ENCODE measurements around the gene CCL5. TPM values are rescaled to one million over a fixed set of nuclear protein-coding genes. Genes with fewer than 3 reads are reported as not detected.

Gene CCL5
- total RNA-seq, 4 donors from 2014 or later: 0.55 to 2.1 (median 1.8) TPM

DNA sequence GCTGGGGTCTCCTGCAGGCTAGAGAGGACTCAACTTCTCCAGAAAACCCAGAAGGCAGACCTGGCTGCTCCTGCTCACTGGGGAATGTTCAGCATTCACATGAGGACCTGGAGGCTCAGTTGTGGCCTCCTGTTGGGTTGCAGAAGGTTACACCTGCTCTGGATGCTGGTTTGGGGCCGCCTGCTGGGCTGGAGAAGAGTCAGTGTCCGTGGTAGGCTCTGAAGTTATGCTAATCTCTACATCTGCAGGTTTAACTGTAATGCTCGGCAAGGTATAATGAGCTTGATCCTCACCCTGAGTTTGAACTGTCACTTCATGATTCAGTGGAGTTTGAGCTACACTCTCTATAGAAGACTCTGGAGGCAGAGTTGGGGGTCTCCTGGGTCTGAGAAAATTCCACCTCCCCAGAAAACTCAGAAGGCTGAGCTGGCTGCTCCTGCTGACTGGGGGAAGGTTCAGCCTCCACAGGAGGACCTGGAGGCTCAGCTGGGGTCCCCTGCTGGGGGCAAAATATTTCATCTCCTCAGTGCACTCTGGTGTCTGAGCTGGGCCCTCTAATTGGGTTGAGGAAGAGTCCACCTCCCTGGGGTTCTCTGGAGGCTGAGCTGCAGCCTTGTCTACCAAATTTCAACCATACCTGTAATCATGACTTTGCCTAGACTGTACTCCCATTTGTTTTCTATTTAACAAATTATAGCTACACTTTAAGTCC lies 26.9 kb upstream of the CCL5 start:
- no peaks in the 10 kb centered on the region for H3K4me1 ChIP-seq
- intact Hi-C loops (cut with DNase I; ENCODE audit: low total_unique reads) (no loop called here), in situ Hi-C loops (cut with MboI; ENCODE audit: low sequenced_read_pairs in 4 of 4) (no loop called here)
- H3K36me3 ChIP-seq: no peaks in the 10 kb centered on the region
- peaks cover 0 to 4% (median 0%) of the 10 kb centered on the region in 3 donors for H3K27me3 ChIP-seq
- no peak for TF ChIP-seq POLR2A (IDR thresholded peaks at IDR 0.05)
- TF ChIP-seq, protein P1, sequence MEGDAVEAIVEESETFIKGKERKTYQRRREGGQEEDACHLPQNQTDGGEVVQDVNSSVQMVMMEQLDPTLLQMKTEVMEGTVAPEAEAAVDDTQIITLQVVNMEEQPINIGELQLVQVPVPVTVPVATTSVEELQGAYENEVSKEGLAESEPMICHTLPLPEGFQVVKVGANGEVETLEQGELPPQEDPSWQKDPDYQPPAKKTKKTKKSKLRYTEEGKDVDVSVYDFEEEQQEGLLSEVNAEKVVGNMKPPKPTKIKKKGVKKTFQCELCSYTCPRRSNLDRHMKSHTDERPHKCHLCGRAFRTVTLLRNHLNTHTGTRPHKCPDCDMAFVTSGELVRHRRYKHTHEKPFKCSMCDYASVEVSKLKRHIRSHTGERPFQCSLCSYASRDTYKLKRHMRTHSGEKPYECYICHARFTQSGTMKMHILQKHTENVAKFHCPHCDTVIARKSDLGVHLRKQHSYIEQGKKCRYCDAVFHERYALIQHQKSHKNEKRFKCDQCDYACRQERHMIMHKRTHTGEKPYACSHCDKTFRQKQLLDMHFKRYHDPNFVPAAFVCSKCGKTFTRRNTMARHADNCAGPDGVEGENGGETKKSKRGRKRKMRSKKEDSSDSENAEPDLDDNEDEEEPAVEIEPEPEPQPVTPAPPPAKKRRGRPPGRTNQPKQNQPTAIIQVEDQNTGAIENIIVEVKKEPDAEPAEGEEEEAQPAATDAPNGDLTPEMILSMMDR (IDR thresholded peaks at IDR 0.05 in 4 of 5, conservative IDR thresholded peaks at IDR 0.05 in 1 of 5): no peak
- H3K27ac ChIP-seq: no peak overlapping the region
- no peak for DNase-seq
- H3K9me3 ChIP-seq: no peaks in the 10 kb centered on the region
- no peak overlapping the region for H3K4me3 ChIP-seq
- ATAC-seq: no peak

DNA sequence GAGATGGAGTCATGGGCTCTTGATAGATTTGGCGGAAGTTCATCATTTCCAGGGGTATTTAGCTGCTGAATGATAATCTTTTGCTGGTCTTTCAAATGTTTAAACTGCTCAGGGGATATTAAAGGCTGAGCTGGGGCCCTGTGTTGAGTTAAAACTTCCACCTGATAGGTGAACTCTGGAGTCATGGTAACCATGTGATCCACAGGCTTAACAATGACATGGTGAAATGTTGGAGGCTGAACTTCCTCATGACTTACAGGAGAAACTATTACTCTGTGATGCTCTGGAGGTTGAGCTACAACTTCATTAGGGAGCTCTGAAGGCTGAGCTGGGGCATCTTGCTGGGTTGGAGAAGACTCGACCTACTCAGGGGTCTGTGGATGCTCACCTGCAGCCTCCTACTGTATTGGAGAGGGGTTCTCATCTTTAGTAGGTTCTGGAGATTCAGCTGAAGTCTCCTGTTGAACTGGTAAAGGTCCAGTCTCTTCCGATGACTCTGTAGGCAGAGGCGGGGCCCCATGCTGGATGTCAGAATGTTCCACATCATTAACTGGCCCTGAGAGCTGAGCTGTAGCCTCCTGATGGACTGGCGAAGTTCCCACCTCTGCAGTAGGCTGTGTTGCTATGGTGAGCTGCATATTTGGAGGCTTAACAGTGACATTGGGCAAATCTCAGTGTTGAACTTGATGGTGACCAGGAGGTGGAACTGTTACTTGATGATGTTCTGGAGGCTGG lies 26.2 kb upstream of the CCL5 start:
- Histone ChIP-seq H3K9me3 (no peaks in the 10 kb centered on the region), H3K4me3 (no peak overlapping the region), H3K27ac (no peak overlapping the region), H3K36me3 (no peaks in the 10 kb centered on the region), H3K27me3 (peaks cover 0 to 4% (median 0%) of the 10 kb centered on the region in 3 donors), H3K4me1 (no peaks in the 10 kb centered on the region)
- in situ Hi-C loops (cut with MboI; ENCODE audit: low sequenced_read_pairs in 4 of 4) (no loop called here), intact Hi-C loops (cut with DNase I; ENCODE audit: low total_unique reads) (no loop called here)
- TF ChIP-seq, protein P1 (IDR thresholded peaks at IDR 0.05 in 4 of 5, conservative IDR thresholded peaks at IDR 0.05 in 1 of 5): no peak
- no peak for TF ChIP-seq POLR2A (IDR thresholded peaks at IDR 0.05)
- no peak for DNase-seq
- ATAC-seq: no peak

DNA sequence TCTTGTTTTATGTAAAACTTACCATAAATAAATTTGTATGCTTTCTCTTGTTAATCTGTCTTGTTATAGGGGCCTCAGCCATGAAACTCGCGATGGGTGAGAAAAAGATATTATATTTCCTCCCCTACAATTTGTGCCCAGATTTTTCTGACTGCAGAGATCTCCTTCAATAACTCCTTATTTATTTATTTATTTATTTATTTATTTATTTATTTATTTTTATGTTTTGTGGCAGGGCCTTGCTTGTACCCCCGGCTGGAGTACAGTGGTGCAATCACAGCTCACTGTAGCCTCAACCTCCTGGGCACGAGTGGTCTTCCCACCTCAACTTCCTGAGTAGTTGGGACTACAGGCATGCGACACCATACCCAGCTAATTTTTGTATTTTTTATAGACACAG lies 23.3 kb upstream of the CCL5 start:
- no peak overlapping the region for H3K4me3 ChIP-seq
- H3K9me3 ChIP-seq: no peaks in the 10 kb centered on the region
- no peak overlapping the region for H3K27ac ChIP-seq
- intact Hi-C loops (cut with DNase I; ENCODE audit: low total_unique reads): no loop called here
- DNase-seq (no peak), ATAC-seq (no peak)
- in situ Hi-C loops (cut with MboI; ENCODE audit: low sequenced_read_pairs in 4 of 4): no loop called here
- no peaks in the 10 kb centered on the region for H3K4me1 ChIP-seq
- no peaks in the 10 kb centered on the region for H3K36me3 ChIP-seq
- H3K27me3 ChIP-seq: peaks cover 0 to 4% (median 0%) of the 10 kb centered on the region in 3 donors
- TF ChIP-seq, protein P1 (IDR thresholded peaks at IDR 0.05 in 4 of 5, conservative IDR thresholded peaks at IDR 0.05 in 1 of 5): no peak
- TF ChIP-seq POLR2A (IDR thresholded peaks at IDR 0.05): no peak

DNA sequence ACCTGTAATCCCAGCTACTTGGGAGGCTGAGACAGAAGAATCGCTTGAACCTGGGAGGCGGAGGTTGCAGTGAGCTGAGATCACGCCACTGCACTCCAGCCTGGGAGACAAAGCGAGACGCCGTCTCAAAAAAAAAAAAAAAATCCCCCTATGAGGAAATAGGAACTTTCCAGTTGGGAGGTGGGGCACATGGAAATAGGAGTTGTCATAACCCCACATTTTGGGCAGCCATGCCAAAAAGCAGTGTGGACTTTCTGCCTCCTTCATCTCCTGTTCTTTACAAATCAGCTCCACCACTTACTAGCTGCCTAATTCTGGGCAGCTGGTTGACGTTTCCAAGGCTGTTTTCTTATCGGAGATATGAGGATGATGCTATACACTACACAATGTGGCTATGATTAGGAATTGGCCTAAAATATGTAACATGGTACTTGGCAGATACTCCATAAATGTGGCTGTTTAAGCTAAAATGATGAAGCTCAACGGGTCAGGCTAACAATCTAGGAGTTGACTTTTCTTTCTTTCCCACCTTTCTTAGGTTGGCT lies 21.5 kb upstream of the CCL5 start:
- Histone ChIP-seq H3K36me3 (no peaks in the 10 kb centered on the region), H3K4me3 (no peak overlapping the region), H3K27ac (no peak overlapping the region), H3K27me3 (peaks cover 0 to 4% (median 0%) of the 10 kb centered on the region in 3 donors), H3K9me3 (no peaks in the 10 kb centered on the region), H3K4me1 (no peaks in the 10 kb centered on the region)
- in situ Hi-C loops (cut with MboI; ENCODE audit: low sequenced_read_pairs in 4 of 4): no loop called here
- intact Hi-C loops (cut with DNase I; ENCODE audit: low total_unique reads): no loop called here
- DNase-seq: no peak
- ATAC-seq: no peak
- TF ChIP-seq, protein P1 (IDR thresholded peaks at IDR 0.05 in 4 of 5, conservative IDR thresholded peaks at IDR 0.05 in 1 of 5): no peak
- TF ChIP-seq POLR2A (IDR thresholded peaks at IDR 0.05): no peak
